GM10266 (cell line): ENCODE data around the gene C22orf39.
"Not testable (repeated sequence)": the region's sequence is repeated elsewhere in the genome, so short reads cannot be mapped to it uniquely, and the experiment has no call there.

Experiments used
- DNase-seq: peaks from one replicate; pipeline ENCODE4 v3.0.0; 2012; ENCODE audit errors: extremely low spot score
- TF ChIP-seq, protein P1 (sequence below): IDR thresholded peaks from 2 replicates; pipeline ENCODE4 v1.5.1; 2012; ENCODE audit warnings: mild to moderate bottlenecking, low read depth; ENCODE audit not compliant: control insufficient read depth, insufficient read depth; ENCODE audit errors: missing control alignments

The C22orf39 gene

DNA sequence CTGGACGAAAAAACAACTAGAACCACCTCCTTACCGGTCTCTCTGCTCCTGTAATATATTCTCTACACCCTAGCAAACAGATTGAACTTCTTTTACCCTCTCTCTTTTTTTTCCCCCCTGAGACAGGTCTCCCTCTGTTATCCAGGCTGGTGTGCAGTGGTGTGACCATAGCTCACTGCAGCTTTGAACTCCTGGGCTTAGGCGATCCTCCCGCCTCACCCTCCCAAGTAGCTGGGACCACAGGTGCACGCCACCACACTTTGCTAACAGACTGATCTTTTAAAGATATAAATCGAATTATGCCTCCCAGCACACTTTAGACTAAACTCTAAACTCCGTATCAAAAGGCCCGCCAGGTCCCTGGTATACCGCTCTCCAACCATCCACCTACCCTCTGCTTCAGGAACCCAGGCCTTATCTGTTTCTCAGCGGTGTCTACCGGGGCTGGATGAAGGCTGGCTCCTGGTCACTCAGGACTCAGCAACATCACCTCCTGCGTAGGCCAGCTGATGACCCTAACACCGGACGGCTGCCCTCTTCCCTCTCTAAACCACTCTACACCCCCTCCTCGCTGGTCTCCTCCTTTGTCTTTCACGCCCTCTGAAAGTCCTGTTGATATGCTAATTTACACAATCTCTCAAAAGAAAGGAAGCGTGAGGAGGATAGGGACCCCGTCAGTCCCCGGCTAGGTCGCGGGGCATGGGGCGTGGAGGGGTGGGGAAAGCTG is 745 bp downstream of the C22orf39 start:
- DNase-seq, result no peak
- TF ChIP-seq, protein P1, sequence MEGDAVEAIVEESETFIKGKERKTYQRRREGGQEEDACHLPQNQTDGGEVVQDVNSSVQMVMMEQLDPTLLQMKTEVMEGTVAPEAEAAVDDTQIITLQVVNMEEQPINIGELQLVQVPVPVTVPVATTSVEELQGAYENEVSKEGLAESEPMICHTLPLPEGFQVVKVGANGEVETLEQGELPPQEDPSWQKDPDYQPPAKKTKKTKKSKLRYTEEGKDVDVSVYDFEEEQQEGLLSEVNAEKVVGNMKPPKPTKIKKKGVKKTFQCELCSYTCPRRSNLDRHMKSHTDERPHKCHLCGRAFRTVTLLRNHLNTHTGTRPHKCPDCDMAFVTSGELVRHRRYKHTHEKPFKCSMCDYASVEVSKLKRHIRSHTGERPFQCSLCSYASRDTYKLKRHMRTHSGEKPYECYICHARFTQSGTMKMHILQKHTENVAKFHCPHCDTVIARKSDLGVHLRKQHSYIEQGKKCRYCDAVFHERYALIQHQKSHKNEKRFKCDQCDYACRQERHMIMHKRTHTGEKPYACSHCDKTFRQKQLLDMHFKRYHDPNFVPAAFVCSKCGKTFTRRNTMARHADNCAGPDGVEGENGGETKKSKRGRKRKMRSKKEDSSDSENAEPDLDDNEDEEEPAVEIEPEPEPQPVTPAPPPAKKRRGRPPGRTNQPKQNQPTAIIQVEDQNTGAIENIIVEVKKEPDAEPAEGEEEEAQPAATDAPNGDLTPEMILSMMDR, result no peak

DNA sequence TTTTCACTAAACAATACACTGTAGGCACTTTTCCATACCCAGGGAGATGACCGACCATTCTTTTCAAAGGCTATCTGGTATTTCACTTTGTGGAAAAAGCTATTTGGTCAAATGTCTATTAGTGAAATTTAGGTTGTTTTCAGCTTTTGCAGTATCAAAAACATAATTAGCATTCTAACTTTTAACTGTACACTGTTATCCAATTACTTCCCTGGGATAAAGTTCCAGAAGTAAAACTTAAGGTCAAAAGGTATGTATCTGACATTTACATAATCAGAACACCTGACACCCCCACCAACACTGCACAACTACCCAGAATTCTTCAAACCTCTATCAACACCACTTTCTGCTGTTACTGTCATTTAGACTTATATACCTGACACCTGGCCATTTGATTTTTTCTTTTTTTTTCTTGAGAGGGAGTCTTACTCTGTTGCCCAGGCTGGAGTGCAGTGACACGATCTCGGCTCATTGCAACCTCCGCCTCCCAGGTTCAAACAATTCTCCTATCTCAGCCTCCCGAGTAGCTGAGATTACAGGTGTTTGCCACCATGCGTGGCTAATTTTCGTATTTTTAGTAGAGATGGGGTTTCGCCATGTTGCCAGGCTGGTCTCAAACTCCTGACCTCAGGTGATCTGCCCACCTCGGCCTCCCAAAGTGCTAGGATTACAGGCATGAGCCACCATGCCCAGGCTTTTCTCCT is 2.1 kb downstream of the C22orf39 start:
- DNase-seq, result not testable (repeated sequence)

DNA sequence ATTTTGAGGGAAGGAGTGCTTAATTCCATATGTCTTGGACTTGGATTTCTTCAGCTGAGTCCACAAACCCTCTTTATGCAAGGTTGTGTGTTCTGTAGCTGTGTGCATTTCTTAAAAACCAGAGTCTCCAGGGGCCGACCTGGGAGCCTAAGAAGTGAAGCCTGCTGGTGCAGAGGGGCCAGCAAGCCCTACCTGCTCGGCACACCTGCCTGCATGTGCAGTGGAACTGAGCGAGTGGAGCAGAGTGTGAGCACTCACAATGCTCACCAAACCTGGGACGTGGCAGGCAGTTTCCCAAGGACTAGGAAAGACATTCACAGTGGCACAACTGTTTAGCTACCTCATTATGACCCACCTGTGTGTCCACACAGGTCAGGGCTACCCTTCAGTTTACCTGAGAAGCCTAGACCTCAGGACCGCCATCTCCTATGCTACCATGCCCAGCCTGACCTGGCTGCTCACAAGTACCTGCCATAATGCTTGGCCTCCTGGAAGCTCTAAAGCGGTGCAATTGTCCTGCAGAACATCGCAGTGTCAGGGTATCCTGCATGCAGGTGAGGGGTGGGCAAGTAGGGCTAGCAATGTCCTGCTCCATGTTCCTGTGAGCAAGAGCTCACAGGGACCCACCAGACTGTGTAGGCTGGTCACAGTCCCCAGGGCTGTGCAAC is 3.8 kb downstream of the C22orf39 start:
- DNase-seq, result no peak
- TF ChIP-seq, protein P1, result no peak

DNA sequence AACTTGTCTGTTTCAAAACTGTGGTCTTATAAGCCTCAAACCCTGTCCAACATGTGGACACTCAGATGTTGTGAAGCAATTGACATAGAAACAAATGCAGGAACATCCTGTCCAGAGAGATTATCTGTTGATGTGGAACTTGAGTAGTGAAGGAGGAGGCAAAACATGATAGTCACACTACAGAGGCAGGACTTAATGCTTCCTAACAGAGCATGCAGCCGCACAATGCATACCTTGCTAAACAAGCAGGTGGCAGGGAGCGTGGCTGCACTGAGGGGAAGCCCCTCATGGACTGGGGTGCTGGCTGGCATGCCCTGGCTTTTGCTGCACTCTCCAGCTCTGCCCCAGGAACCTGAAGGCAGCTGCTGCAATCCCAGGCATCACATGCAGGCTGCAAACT is 5.3 kb downstream of the C22orf39 start:
- TF ChIP-seq, protein P1, result no peak
- no peak for DNase-seq

DNA sequence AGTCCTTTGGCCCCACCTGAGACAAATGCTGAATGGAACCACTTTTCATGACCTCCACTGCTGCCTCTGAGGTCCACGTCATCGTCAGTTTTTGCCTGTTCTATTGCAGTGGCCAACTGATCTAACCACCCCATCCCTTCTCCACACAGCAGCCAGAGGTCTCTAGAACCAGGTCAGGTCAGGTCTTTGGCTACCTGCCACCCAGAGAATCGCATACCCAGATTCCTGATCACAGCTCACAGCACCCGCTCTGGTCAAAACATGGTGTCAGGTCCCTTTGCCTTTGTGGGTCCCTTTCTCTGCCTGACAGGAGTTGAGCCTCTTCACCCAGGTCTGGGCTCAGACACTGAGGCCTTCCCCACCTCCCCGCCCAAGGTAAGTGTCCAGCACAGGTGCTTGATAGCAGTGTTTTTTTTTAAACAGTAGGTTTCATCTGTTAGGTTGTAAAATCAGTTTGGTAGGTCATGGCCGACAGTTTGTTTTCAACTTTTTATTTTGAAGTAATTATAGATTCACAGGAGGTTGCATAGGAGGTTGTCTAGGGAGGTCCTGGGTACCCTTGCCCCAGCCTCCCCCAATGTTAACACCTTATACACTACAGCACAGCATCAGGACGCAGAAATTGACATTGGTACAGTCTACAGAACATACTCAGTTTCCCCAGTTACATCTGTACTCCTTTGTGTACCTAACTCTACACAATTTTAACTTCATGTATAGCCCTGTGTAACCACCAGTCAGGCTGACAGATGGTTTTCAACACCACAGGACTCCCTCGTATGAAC is 6.9 kb downstream of the C22orf39 start:
- TF ChIP-seq, protein P1, result no peak
- DNase-seq, result no peak

DNA sequence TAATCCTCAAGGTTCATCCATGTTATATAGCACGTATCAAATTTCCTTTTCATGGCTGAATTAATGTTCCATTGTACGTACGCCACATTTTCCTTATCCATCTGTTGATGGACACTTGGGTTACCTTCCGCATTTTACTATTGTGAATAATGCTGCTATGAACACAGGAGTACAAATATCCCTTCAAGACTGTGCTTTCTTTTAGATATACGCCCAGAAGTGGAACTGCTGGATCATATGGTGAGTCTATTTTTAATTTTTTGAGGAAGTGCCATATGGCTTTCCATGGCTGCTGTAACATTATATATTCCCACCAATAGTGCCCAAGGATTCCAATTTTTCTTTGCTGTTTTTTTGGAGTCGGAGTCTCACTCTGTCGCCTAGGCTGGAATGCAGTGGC is 9.2 kb downstream of the C22orf39 start:
- no peak for DNase-seq
- TF ChIP-seq, protein P1, result no peak

DNA sequence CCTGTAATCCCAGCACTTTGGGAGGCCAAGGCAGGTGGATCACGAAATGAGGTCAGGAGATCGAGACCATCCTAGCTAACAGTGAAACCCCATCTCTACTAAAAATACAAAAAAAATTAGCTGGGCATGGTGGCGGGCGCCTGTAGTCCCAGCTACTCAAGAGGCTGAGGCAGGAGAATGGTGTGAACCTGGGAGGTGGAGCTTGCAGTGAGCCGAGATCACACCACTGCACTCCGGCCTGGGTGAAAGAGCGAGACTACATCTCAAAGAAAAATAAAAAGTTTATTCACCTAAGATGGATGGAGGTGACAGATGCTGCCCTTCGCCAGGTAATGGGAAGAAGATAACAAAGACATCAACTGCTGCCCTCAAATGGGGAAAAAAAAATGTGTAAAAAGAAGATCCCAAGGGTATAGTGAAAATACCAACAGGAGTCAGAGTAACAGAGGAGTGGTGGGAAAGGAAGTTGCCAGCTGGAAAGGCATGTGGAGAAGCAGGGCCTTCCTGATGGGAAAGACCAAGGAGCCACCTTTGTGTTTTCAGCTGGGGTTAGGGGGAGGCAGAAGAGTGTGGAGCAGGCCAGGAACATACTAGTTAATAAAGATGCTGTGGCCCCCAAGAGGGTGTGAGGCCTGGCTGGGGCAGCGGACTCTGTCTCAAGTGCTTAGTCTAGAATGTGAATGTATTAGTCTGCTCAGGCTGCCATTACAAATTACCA is 10.9 kb downstream of the C22orf39 start:
- not testable (repeated sequence) for DNase-seq
